H54 (cell line): ENCODE measurements around the gene GCKR.
"Not testable (repeated sequence)": the region's sequence is repeated elsewhere in the genome, so short reads cannot be mapped to it uniquely, and the experiment has no call there.

Experiments used
- DNase-seq: peaks from one replicate; pipeline ENCODE4 v3.0.0; 2011; ENCODE audit warnings: low spot score, mixed read lengths; ENCODE audit not compliant: insufficient read length
- FAIRE-seq: peaks from 3 replicates; lab custom pipeline; 2011; peaks lifted over from hg19 to GRCh38; lab: Jason Lieb, UNC
- POLR2A ChIP-seq: IDR thresholded peaks from 2 replicates; pipeline ENCODE4 v1.6.1; 2011; ENCODE audit warnings: low read depth, mild to moderate bottlenecking, low read length

Gene GCKR

DNA sequence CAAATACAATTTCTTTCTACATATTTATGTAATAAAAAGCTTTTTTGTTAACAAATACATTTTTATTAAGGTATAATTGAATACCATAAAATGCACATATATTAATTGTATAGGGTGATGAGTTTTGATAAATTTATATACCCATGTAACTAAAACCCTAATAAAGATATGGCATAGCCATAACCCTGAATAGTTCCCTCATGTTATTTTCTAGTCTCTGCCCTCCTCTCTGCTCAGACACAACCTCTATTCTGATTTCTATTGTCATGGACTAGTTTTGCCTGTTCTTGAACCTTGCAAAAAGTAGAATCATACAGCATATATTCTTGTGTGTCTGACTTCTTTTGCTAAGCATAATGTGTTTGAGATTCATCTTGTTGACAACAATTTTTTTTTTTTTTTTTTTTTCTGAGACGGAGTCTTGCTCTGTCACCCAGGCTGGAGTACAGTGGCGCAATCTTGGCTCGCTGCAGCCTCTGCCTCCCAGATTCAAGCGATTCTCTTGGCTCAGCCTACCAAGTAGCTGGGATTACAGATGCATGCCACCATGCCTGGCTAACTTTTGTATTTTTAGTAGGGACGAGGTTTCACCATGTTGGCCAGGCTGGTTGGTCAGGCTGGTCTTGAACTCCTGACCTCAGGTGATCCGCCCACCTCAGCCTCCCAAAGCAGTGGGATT lies 47.6 kb downstream of the GCKR start:
- FAIRE-seq (no peak), DNase-seq (no peak)
- no peak for TF ChIP-seq POLR2A

DNA sequence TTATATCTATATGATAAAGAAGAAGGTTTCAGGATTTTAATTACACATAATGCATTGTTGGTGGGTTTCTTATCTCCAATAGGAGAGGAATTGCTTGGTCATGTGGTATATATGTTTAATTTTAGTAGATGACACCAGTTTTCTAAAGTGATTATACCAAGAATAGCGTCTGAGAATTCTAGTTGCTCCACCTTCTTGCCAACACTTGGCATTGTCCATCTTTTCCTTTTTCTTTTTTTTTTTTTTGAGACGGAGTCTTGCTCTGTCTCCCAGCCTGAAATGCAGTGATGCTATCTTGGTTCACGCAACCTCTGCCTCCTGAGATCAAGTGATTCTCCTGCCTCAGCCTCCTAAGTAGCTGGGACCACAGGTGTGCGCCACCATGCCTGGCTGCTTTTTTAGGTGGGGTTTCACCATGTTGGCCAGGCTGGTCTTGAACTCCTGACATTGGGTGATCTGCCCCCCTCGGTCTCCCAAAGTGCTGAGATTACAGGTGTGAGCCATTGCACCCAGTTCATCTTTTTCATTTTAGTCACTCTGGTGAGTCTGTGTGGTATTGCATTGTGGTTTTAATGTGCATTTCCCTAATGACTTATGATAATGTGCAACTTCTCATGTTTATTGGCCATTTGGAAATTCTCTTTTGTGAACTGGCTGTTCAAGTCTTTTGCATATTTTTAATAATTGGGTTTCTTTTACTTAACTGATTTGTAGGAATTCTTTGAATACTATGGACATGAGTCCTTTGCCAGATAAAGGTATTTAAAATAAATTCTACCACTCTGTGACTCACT lies 48.9 kb downstream of the GCKR start:
- no peak for TF ChIP-seq POLR2A
- DNase-seq: no peak
- FAIRE-seq: no peak

DNA sequence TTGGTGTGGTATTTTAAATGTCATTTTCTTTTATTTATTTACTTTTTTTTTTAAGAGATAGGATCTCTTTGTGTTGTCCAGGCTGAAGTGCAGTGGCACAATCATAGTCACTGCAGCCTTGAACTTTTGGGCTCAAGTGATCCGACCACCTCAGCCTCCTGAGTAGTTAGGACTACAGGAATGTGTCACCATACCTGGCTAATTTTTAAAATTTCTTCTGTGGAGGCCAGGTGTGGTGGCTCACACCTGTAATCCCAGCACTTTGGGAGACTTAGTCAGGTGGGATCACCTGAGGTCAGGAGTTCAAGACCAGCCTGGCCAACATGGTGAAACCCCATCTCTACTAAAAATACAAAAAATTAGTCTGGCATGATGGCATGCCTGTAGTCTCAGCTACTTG lies 52.7 kb downstream of the GCKR start:
- FAIRE-seq (no peak), DNase-seq (no peak)
- TF ChIP-seq POLR2A: no peak

DNA sequence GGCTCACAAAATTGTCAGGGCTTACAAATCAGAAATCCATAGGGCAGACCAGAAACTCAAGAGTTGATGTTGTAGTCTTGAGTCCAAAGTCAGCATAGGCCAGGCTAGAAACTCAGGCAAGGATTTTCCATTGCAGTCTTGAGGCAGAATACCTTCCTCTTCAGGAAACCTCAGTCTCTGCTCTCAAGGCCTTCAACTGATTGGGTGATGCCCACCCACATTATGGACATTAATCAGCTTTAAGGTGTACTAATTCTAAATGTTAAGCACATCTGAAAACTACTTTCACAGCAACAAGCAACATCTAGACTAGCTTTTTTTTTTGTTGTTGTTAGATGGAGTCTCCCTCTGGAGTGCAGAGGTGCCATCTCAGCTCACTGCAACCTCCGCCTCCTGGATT lies 54.9 kb downstream of the GCKR start:
- FAIRE-seq (no peak), DNase-seq (no peak)
- no peak for TF ChIP-seq POLR2A

DNA sequence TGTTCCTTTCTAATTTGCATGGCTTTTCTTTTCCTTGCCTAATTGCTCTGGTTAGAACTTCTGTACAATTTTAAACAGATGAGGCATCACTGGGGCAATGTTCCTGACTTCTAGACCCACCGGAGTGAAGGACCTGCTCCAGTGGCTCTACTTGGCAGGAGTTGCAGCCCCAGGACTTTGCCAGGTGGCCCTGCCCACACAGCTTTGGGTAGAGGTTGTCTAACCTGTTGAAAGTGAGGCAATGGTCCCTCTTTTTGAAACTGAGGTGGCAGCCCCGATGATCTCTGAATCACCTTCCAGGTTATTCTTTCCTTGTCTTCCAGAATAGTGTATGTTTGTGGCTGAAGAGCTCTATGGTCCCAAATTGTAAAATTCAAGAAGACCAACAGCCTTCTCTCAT lies 56.3 kb downstream of the GCKR start:
- DNase-seq (no peak), FAIRE-seq (no peak)
- TF ChIP-seq POLR2A: no peak

DNA sequence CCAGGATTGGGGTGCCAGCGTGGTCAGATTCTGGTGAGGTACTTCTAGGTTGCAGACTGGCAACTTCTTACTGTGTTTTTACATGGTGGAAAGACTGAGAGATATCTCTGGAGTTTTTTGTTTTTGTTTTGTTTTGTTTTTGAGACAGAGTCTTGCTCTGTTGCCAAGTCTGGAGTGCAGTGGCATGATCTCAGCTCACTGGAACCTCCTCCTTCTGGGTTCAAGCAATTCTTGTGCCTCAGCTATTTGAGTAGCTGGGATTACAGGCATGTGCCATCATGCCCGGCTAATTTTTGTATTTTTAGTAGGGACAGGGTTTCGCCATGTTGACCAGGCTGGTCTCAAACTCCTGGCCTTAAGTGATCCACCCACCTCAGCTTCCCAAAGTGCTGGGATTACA lies 57.8 kb downstream of the GCKR start:
- FAIRE-seq, DNase-seq: not testable (repeated sequence)

DNA sequence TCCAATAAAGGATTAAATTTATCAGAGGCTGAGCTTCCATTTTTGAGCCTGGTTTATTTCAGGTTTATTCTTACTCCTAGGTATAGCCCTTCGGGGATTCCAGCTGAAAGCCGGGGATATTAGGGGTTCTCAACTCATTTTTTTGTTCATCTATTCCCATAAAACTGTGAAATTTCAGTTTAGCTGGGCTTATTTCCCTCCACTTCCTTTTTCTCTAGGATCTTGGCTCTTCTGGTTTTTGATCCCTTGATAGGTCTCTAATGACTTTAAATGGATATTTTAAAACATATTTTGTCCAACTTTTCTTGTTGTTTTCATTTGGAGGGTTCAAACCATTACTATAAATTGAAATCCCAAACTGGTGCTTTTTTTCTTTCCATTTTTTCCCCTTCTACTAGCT lies 62.6 kb downstream of the GCKR start:
- no peak for TF ChIP-seq POLR2A
- FAIRE-seq (no peak), DNase-seq (no peak)

DNA sequence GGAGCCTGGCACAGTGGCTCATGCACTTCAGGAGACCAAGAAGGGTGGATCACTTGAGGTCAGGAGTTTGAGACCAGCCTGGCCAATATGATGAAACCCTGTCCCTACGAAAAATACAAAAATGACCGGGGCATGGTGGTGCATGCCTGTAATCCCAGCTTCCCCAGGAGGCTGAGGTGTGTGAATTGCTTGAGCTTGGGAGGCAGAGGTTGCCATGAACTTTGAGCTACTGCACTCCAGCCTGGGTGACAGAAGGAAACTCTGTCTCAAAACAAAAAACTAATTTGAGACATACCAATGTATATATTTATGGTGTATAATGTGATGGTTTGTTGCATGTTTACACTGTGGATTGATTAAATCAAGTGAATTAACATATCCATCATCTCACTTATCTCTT lies 64.4 kb downstream of the GCKR start:
- no peak for TF ChIP-seq POLR2A
- no peak for DNase-seq
- FAIRE-seq: no peak

DNA sequence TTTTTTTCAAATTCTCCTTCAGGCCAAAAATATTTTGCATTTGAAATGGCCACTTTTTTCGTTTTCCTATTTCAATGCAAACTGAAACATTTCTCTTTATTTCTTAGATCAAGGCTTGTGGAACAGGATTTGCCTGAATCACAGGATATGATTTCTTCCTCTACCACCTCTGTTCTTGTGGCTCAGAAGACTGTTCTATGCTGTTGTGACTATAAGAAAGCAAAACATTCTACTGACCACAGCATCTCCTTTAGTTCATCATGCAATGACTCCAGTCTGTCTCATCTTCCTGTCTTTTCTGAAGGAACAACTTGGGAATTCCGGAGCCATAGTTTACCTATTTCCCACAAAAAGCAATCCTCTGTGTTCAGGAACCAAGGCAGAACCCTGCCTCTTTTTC lies 70.0 kb downstream of the GCKR start:
- no peak for TF ChIP-seq POLR2A
- FAIRE-seq (peak; percentile 78), DNase-seq (peak; percentile 40)

DNA sequence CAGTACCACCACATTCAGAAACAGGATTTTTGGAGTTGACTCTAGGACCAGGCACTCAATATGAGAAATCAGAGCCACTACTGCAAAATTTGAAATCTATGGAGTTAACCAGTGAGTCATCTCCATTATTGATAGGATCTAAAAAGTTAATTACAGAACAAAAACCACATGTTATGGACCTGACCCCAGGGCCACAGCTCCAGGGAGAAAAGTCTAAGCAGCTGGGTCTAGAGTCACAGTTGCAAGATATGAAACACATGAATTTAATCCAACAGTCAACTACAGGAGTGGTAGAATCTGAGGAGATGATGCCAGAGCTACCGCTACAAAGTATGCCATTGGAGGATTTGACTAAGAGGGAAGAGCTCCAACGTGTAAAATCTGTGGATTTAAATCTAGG lies 72.8 kb downstream of the GCKR start:
- no peak for DNase-seq
- no peak for TF ChIP-seq POLR2A
- no peak for FAIRE-seq

DNA sequence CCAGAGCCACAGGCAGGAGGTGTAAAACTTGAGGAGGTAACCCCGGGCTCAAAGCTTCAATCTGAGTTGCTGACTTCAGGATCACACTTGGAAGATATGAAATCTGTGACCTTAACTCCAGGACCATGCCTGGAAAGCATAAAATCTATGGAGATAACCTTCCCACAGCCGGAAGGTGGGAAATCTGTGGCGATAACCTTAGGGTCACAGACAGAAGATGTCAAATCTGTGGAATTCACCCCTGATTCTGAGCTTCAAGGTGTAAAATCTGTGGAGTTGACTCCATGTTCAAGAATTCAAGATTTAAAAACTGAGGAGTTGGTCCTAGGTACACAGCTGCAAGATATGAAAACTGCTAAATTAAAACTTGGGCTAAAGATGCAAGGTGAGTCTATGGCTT lies 74.6 kb downstream of the GCKR start:
- DNase-seq: no peak

DNA sequence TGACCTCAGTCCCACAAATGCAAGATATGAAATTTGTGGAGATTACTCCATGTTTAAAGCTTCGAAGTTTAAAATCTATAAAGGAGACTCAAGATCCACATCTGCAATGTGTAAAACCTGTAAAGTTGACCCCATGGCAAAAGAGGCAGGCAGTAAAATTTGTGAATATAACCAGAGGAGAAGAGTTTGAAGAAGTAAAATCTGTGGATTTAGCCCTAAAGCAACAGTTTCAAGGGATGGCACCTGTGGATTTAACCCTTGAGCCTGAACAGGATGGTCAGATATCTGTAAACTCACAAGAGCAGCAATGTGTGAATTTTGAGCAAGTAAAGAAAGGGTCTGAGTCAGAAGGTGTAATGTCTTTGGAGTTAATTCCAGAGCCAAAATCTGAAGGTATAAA lies 75.0 kb downstream of the GCKR start:
- DNase-seq (no peak), FAIRE-seq (no peak)
- TF ChIP-seq POLR2A: no peak

More for the DNA sequence above, 74.6 kb downstream of the GCKR start:
- FAIRE-seq: no peak
- TF ChIP-seq POLR2A: no peak

DNA sequence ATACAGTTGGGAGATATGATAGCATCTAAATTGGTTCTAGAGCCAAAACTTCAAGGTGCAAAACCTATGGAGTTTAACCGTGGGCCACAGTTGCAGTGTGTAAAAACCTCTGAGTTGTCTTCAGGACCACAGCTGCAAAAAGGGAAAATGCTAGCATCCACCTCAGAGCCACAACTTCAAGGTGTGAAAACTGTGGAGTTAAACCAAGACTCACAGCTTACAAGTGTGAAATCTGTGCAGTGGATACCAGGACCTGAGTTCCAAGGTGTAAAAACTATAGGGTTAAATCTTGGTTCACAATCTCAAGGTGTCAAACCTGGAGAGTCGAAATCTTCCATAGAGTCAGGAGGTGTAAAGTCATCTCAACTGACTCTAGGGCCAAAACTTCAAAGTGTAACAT lies 75.8 kb downstream of the GCKR start:
- DNase-seq (no peak), FAIRE-seq (no peak)
- TF ChIP-seq POLR2A: no peak

DNA sequence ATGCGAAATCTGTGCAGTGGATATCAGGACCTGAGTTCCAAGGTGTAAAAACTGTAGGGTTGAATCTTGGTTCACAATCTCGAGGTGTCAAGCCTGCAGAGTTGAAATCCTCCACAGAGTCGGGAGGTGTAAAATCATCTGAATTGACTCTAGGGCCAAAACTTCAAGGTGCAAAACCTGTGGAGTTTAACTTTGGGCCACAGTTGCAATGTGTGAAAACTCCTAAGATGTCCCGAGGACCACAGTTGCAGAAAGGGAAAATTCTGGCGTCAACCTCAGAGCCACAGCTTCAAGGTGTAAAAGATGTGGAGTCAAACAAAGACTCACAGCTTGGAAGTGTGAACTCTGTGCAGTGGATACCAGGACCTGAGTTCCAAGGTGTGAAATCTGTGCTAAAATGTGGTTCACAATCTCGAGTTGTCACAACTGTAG lies 76.4 kb downstream of the GCKR start:
- no peak for DNase-seq
- no peak for FAIRE-seq
- no peak for TF ChIP-seq POLR2A
